G401.6 (cell line): ENCODE measurements around the gene ROCK2.

Experiments used
- FAIRE-seq: peaks from 2 replicates; lab custom pipeline; 2012; peaks lifted over from hg19 to GRCh38; lab: Jason Lieb, UNC

ROCK2 gene

GRCh38 chr2:11307764-11308415 is 36.5 kb downstream of the ROCK2 start:
- FAIRE-seq, result no peak

- no peak for FAIRE-seq
Observed at GRCh38 chr2:11305958-11306357, 38.5 kb downstream of the ROCK2 start.

GRCh38 chr2:11305338-11305737 is 39.1 kb downstream of the ROCK2 start:
- no peak for FAIRE-seq

- FAIRE-seq, result no peak
Observed at GRCh38 chr2:11304476-11304875, 40.0 kb downstream of the ROCK2 start.

- no peak for FAIRE-seq
Observed at GRCh38 chr2:11303290-11304013, 41.0 kb downstream of the ROCK2 start.

- no peak for FAIRE-seq
Observed at GRCh38 chr2:11299439-11299838, 45.0 kb downstream of the ROCK2 start.

GRCh38 chr2:11298592-11298991 is 45.8 kb downstream of the ROCK2 start:
- FAIRE-seq, result no peak

- no peak for FAIRE-seq
Observed at GRCh38 chr2:11296401-11296800, 48.0 kb downstream of the ROCK2 start.

GRCh38 chr2:11292464-11293255 is 51.8 kb downstream of the ROCK2 start:
- FAIRE-seq, result peak; percentile 81

- no peak for FAIRE-seq
Observed at GRCh38 chr2:11290713-11291112, 53.7 kb downstream of the ROCK2 start.

GRCh38 chr2:11290211-11290610 is 54.2 kb downstream of the ROCK2 start:
- no peak for FAIRE-seq

- no peak for FAIRE-seq
Observed at GRCh38 chr2:11288431-11288830, 56.0 kb downstream of the ROCK2 start.

- FAIRE-seq, result no peak
Observed at GRCh38 chr2:11286749-11287148, 57.7 kb downstream of the ROCK2 start.

- peak; percentile 21 for FAIRE-seq
Observed at GRCh38 chr2:11286323-11286722, 58.1 kb downstream of the ROCK2 start.

- FAIRE-seq, result no peak
Observed at GRCh38 chr2:11285499-11285898, 58.9 kb downstream of the ROCK2 start.

GRCh38 chr2:11281186-11281585 is 63.2 kb downstream of the ROCK2 start:
- FAIRE-seq, result no peak

- no peak for FAIRE-seq
Observed at GRCh38 chr2:11280713-11281112, 63.7 kb downstream of the ROCK2 start.

GRCh38 chr2:11279398-11279797 is 65.0 kb downstream of the ROCK2 start:
- no peak for FAIRE-seq

GRCh38 chr2:11278219-11278618 is 66.2 kb downstream of the ROCK2 start:
- no peak for FAIRE-seq

GRCh38 chr2:11275910-11276309 is 68.5 kb downstream of the ROCK2 start:
- no peak for FAIRE-seq

- FAIRE-seq, result no peak
Observed at GRCh38 chr2:11270891-11271290, 73.5 kb downstream of the ROCK2 start.

- FAIRE-seq, result no peak
Observed at GRCh38 chr2:11267931-11268330, 76.5 kb downstream of the ROCK2 start.

- no peak for FAIRE-seq
Observed at GRCh38 chr2:11264818-11265217, 79.6 kb downstream of the ROCK2 start.
